Measurements from ENCODE around the gene COL11A1. TPM values are rescaled to one million over a fixed set of nuclear protein-coding genes. Genes with fewer than 3 reads are reported as not detected.
"Not testable (repeated sequence)": the region's sequence is repeated elsewhere in the genome, so short reads cannot be mapped to it uniquely, and the experiment has no call there.

The COL11A1 gene
- total RNA-seq, 1 donor from 2014 or later, result 85.6 TPM

DNA sequence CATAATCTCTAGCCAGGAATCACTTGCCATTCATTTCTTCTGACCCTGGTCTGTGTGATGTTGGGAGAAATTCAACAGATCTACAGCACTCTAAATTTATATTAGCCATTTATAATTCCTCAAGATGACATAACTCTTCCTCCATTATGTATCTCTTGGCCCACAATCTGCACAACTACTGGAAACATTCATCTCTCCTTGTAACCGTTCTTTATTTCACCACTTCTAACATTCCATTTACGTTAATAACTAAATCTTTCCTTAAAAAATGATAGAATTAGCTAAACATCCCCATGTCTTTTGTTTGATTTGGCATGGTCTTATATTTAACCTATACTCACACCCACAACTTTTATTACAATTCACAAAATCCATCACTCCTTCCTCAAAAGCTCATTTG, 166.0 kb downstream of the COL11A1 start:
- H3K9me3 ChIP-seq (ENCODE audit: control insufficient read depth in 3 of 3, low read length in 3 of 3), result no peaks in the 10 kb centered on the region
- H3K9ac ChIP-seq (ENCODE audit: low read depth in 1 of 3, low read length in 3 of 3), result no peak overlapping the region
- H3K27me3 ChIP-seq (ENCODE audit: control insufficient read depth in 3 of 3, insufficient read depth in 3 of 3, low read length in 3 of 3), result no peaks in the 10 kb centered on the region
- H3K27ac ChIP-seq (ENCODE audit: low read depth, low read length), result no peak overlapping the region
- H3K4me3 ChIP-seq (ENCODE audit: low read length in 3 of 3), result no peak overlapping the region
- H3K36me3 ChIP-seq (ENCODE audit: control insufficient read depth in 3 of 3, insufficient read depth in 3 of 3, low read length in 3 of 3), result no peaks in the 10 kb centered on the region
- no peaks in the 10 kb centered on the region for H3K4me1 ChIP-seq (ENCODE audit: control insufficient read depth in 3 of 3, insufficient read depth in 3 of 3, low read length in 3 of 3)

DNA sequence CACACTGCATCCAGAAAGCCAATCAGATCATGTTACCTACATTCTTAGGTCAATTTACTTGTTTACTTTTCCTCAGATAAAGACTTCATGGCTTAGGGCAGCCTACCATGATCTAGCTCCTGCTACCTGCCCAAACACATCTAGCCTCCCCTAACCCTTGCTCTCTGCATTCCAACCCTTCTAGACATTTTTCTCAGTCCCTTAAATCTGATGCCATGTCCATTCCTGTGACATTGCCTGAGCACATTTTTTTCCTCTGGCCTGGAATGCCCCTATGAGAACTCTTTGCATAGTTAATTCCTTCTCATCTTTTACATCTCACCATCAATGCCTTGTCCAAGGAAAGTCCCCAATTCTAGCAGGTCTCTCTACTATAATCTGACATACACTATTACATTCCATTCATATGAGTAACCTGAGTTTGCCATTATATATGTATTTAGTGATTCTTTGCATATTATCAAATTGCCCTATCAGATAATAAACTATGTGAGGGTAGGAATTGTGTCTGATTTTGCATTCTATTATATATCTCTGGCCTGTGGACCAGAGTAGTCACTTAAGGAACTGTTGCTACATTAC, 166.9 kb downstream of the COL11A1 start:
- Histone ChIP-seq H3K27me3 (ENCODE audit: control insufficient read depth in 3 of 3, insufficient read depth in 3 of 3, low read length in 3 of 3) (no peaks in the 10 kb centered on the region), H3K4me3 (ENCODE audit: low read length in 3 of 3) (no peak overlapping the region), H3K9ac (ENCODE audit: low read depth in 1 of 3, low read length in 3 of 3) (no peak overlapping the region), H3K36me3 (ENCODE audit: control insufficient read depth in 3 of 3, insufficient read depth in 3 of 3, low read length in 3 of 3) (no peaks in the 10 kb centered on the region), H3K9me3 (ENCODE audit: control insufficient read depth in 3 of 3, low read length in 3 of 3) (no peaks in the 10 kb centered on the region), H3K27ac (ENCODE audit: low read depth, low read length) (no peak overlapping the region), H3K4me1 (ENCODE audit: control insufficient read depth in 3 of 3, insufficient read depth in 3 of 3, low read length in 3 of 3) (no peaks in the 10 kb centered on the region)

- no peaks in the 10 kb centered on the region for H3K9me3 ChIP-seq (ENCODE audit: control insufficient read depth in 3 of 3, low read length in 3 of 3)
- H3K27me3 ChIP-seq (ENCODE audit: control insufficient read depth in 3 of 3, insufficient read depth in 3 of 3, low read length in 3 of 3), result no peaks in the 10 kb centered on the region
- no peaks in the 10 kb centered on the region for H3K4me1 ChIP-seq (ENCODE audit: control insufficient read depth in 3 of 3, insufficient read depth in 3 of 3, low read length in 3 of 3)
- H3K27ac ChIP-seq (ENCODE audit: low read depth, low read length), result no peak overlapping the region
- no peaks in the 10 kb centered on the region for H3K36me3 ChIP-seq (ENCODE audit: control insufficient read depth in 3 of 3, insufficient read depth in 3 of 3, low read length in 3 of 3)
- no peak overlapping the region for H3K4me3 ChIP-seq (ENCODE audit: low read length in 3 of 3)
- no peak overlapping the region for H3K9ac ChIP-seq (ENCODE audit: low read depth in 1 of 3, low read length in 3 of 3)
Observed at GRCh38 chr1:102937401-102937800, 170.9 kb downstream of the COL11A1 start.

- not testable (repeated sequence) for H3K9ac ChIP-seq (ENCODE audit: low read depth in 1 of 3, low read length in 3 of 3); H3K36me3 ChIP-seq (ENCODE audit: control insufficient read depth in 3 of 3, insufficient read depth in 3 of 3, low read length in 3 of 3); H3K27me3 ChIP-seq (ENCODE audit: control insufficient read depth in 3 of 3, insufficient read depth in 3 of 3, low read length in 3 of 3); H3K9me3 ChIP-seq (ENCODE audit: control insufficient read depth in 3 of 3, low read length in 3 of 3); H3K4me1 ChIP-seq (ENCODE audit: control insufficient read depth in 3 of 3, insufficient read depth in 3 of 3, low read length in 3 of 3); H3K27ac ChIP-seq (ENCODE audit: low read depth, low read length); H3K4me3 ChIP-seq (ENCODE audit: low read length in 3 of 3)
Observed at GRCh38 chr1:102933362-102933761, 175.0 kb downstream of the COL11A1 start.

DNA sequence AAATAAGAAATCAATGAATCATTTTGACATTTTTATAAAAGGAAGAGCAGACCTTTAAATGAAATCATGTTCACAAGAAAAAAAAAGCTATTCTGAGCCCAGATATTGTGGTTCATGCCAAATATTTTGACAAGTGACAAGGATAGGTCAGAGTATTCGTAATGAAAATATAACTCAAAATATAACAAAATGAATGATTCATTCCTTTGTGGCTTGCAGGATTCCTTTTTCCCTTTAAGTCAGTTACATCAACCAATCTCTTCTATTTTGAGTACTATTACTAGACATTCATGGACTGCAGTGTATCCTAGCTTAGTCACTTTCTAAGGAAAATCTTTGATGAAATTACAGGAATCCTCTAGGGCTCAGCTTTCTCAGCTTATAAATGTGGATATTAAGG, 188.7 kb downstream of the COL11A1 start:
- no peak overlapping the region for H3K9ac ChIP-seq (ENCODE audit: low read depth in 1 of 3, low read length in 3 of 3)
- H3K9me3 ChIP-seq (ENCODE audit: control insufficient read depth in 3 of 3, low read length in 3 of 3), result no peaks in the 10 kb centered on the region
- H3K4me1 ChIP-seq (ENCODE audit: control insufficient read depth in 3 of 3, insufficient read depth in 3 of 3, low read length in 3 of 3), result no peaks in the 10 kb centered on the region
- no peaks in the 10 kb centered on the region for H3K27me3 ChIP-seq (ENCODE audit: control insufficient read depth in 3 of 3, insufficient read depth in 3 of 3, low read length in 3 of 3)
- no peaks in the 10 kb centered on the region for H3K36me3 ChIP-seq (ENCODE audit: control insufficient read depth in 3 of 3, insufficient read depth in 3 of 3, low read length in 3 of 3)
- H3K4me3 ChIP-seq (ENCODE audit: low read length in 3 of 3), result no peak overlapping the region
- H3K27ac ChIP-seq (ENCODE audit: low read depth, low read length), result no peak overlapping the region

DNA sequence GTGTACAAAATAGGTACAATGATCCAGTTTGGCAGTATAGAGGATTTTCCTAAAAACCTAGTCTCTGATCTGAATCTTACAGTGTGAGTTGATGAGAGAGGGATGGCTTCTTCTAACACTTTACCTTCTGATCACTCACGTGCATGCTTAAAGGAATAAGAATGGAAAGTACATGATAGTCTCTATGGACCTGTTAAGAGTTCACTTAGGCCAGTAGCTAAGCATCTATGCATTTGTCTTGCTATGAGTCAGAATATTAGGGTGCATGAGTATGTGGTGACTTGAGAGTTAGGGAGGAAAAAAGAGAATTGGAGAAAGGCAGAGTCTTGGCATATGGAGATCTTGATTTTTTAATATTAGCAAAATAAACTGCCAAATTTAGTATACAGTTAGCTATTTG, 206.3 kb downstream of the COL11A1 start:
- H3K4me3 ChIP-seq (ENCODE audit: low read length in 3 of 3), result no peak overlapping the region
- no peaks in the 10 kb centered on the region for H3K27me3 ChIP-seq (ENCODE audit: control insufficient read depth in 3 of 3, insufficient read depth in 3 of 3, low read length in 3 of 3)
- H3K36me3 ChIP-seq (ENCODE audit: control insufficient read depth in 3 of 3, insufficient read depth in 3 of 3, low read length in 3 of 3), result no peaks in the 10 kb centered on the region
- no peaks in the 10 kb centered on the region for H3K4me1 ChIP-seq (ENCODE audit: control insufficient read depth in 3 of 3, insufficient read depth in 3 of 3, low read length in 3 of 3)
- no peak overlapping the region for H3K27ac ChIP-seq (ENCODE audit: low read depth, low read length)
- H3K9ac ChIP-seq (ENCODE audit: low read depth in 1 of 3, low read length in 3 of 3), result no peak overlapping the region
- H3K9me3 ChIP-seq (ENCODE audit: control insufficient read depth in 3 of 3, low read length in 3 of 3), result no peaks in the 10 kb centered on the region

DNA sequence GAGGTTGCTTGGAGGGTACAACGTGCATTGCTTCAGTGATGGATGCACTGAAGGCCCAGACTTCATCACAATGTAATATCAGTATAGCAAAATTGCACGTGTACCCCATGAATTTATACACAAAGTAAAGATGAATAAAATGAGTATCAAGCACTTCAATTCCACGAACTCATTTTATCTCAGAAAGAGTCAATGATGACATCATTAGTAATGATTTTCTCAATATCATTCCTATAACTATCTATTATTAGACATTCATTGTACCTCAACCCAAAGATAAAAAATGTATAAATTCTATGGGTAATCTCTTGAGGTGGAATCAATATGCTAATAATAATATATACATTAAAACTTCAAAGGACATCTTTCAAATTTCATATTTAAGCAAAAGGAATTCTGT, 208.4 kb downstream of the COL11A1 start:
- Histone ChIP-seq H3K4me1 (ENCODE audit: control insufficient read depth in 3 of 3, insufficient read depth in 3 of 3, low read length in 3 of 3) (no peaks in the 10 kb centered on the region), H3K27me3 (ENCODE audit: control insufficient read depth in 3 of 3, insufficient read depth in 3 of 3, low read length in 3 of 3) (no peaks in the 10 kb centered on the region), H3K9me3 (ENCODE audit: control insufficient read depth in 3 of 3, low read length in 3 of 3) (no peaks in the 10 kb centered on the region), H3K27ac (ENCODE audit: low read depth, low read length) (no peak overlapping the region), H3K4me3 (ENCODE audit: low read length in 3 of 3) (no peak overlapping the region), H3K36me3 (ENCODE audit: control insufficient read depth in 3 of 3, insufficient read depth in 3 of 3, low read length in 3 of 3) (no peaks in the 10 kb centered on the region), H3K9ac (ENCODE audit: low read depth in 1 of 3, low read length in 3 of 3) (no peak overlapping the region)

GRCh38 chr1:102897557-102897956, 210.8 kb downstream of the COL11A1 start:
- H3K4me3 ChIP-seq (ENCODE audit: low read length in 3 of 3), result no peak overlapping the region
- no peaks in the 10 kb centered on the region for H3K9me3 ChIP-seq (ENCODE audit: control insufficient read depth in 3 of 3, low read length in 3 of 3)
- no peak overlapping the region for H3K27ac ChIP-seq (ENCODE audit: low read depth, low read length)
- no peaks in the 10 kb centered on the region for H3K36me3 ChIP-seq (ENCODE audit: control insufficient read depth in 3 of 3, insufficient read depth in 3 of 3, low read length in 3 of 3)
- H3K4me1 ChIP-seq (ENCODE audit: control insufficient read depth in 3 of 3, insufficient read depth in 3 of 3, low read length in 3 of 3), result no peaks in the 10 kb centered on the region
- no peak overlapping the region for H3K9ac ChIP-seq (ENCODE audit: low read depth in 1 of 3, low read length in 3 of 3)
- H3K27me3 ChIP-seq (ENCODE audit: control insufficient read depth in 3 of 3, insufficient read depth in 3 of 3, low read length in 3 of 3), result no peaks in the 10 kb centered on the region

DNA sequence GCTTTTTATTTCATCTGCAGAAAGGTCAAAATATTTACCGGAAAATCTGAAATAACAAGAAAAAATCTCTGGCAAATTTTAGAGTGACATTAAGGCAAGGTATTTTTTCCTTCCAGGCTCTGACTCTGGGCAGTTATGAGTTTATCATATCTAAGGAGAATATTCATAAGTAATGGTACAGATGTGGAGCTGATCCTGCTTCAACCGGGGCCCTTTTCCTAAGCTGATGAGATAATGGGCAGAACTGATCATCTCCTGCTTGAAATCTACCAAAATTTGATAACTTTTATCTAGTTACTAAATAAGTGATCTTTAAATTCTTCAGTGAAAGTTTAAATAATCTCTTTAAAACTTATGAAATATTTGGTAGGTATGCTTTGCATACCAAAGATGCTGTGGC, 211.6 kb downstream of the COL11A1 start:
- Histone ChIP-seq H3K9me3 (ENCODE audit: control insufficient read depth in 3 of 3, low read length in 3 of 3) (no peaks in the 10 kb centered on the region), H3K9ac (ENCODE audit: low read depth in 1 of 3, low read length in 3 of 3) (no peak overlapping the region), H3K27ac (ENCODE audit: low read depth, low read length) (no peak overlapping the region), H3K36me3 (ENCODE audit: control insufficient read depth in 3 of 3, insufficient read depth in 3 of 3, low read length in 3 of 3) (no peaks in the 10 kb centered on the region), H3K27me3 (ENCODE audit: control insufficient read depth in 3 of 3, insufficient read depth in 3 of 3, low read length in 3 of 3) (no peaks in the 10 kb centered on the region), H3K4me3 (ENCODE audit: low read length in 3 of 3) (no peak overlapping the region), H3K4me1 (ENCODE audit: control insufficient read depth in 3 of 3, insufficient read depth in 3 of 3, low read length in 3 of 3) (no peaks in the 10 kb centered on the region)

- Histone ChIP-seq H3K27me3 (ENCODE audit: control insufficient read depth in 3 of 3, insufficient read depth in 3 of 3, low read length in 3 of 3) (no peaks in the 10 kb centered on the region), H3K4me1 (ENCODE audit: control insufficient read depth in 3 of 3, insufficient read depth in 3 of 3, low read length in 3 of 3) (no peaks in the 10 kb centered on the region), H3K27ac (ENCODE audit: low read depth, low read length) (no peak overlapping the region), H3K9me3 (ENCODE audit: control insufficient read depth in 3 of 3, low read length in 3 of 3) (no peaks in the 10 kb centered on the region), H3K36me3 (ENCODE audit: control insufficient read depth in 3 of 3, insufficient read depth in 3 of 3, low read length in 3 of 3) (no peaks in the 10 kb centered on the region), H3K4me3 (ENCODE audit: low read length in 3 of 3) (no peak overlapping the region), H3K9ac (ENCODE audit: low read depth in 1 of 3, low read length in 3 of 3) (no peak overlapping the region)
Observed at GRCh38 chr1:102896286-102896685, 212.0 kb downstream of the COL11A1 start.

Data from skeletal muscle tissue (tissue), 4 donors.